Measurements from ENCODE around the gene GMCL1. TPM values are rescaled to one million over a fixed set of nuclear protein-coding genes. Genes with fewer than 3 reads are reported as not detected.

The GMCL1 gene
- total and polyA plus RNA-seq, 7 donors, result 1.3 to 4.1 (median 3.0) TPM

GRCh38 chr2:69916106-69916505 is 86.6 kb downstream of the GMCL1 start:
- intact Hi-C loops (cut with DNase I), result no loop called here
- Histone ChIP-seq H3K27ac (peak overlapping the region; percentile 95), H3K27me3 (ENCODE audit: insufficient read depth in 3 of 3, low read length in 2 of 3) (no peaks in the 10 kb centered on the region), H3K4me3 (peak overlapping the region; percentile 91), H3K9me3 (no peaks in the 10 kb centered on the region), H3K4me1 (peaks cover 38% of the 10 kb centered on the region), H3K36me3 (ENCODE audit: insufficient read depth in 1 of 2, low read depth in 1 of 2) (peaks cover 3 to 57% of the 10 kb centered on the region in 2 donors)
- WGBS, 3 donors, result 22 to 56% (median 39%) methylated on average over 2 of the region's 2 CpGs
- ATAC-seq (no peak), DNase-seq (no peak)
- no peak for TF ChIP-seq CTCF (IDR thresholded peaks at IDR 0.05)

DNA sequence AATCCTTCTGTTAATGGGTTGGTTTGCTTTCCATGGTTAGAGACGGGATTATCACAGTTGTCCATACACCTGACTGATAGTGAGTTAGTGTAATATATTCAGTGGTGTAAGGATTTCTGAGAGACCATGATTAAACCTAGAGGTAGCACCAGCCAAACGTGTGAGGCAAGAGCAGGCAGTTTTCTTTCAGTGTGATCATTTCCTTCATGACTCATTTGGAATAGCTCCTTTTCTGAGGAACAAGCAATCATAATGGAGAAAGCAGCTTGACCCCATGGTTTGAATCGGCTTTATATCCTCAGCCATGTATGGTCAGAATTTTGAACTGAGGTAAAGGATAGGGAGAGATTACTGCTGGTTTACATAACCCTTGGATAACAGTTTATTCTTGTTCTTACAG is 88.4 kb downstream of the GMCL1 start:
- Histone ChIP-seq H3K9me3 (no peaks in the 10 kb centered on the region), H3K27ac (peak overlapping the region; percentile 95), H3K4me1 (peaks cover 30% of the 10 kb centered on the region), H3K4me3 (peak overlapping the region; percentile 91), H3K36me3 (ENCODE audit: insufficient read depth in 1 of 2, low read depth in 1 of 2) (peaks cover 5 to 68% of the 10 kb centered on the region in 2 donors), H3K27me3 (ENCODE audit: insufficient read depth in 3 of 3, low read length in 2 of 3) (no peaks in the 10 kb centered on the region)
- WGBS, 3 donors, result 54 to 57% (median 55%) methylated on average over 3 of the region's 3 CpGs
- DNase-seq, result peak in 1 of 2 donors; percentile 30
- no peak for ATAC-seq
- intact Hi-C loops (cut with DNase I), result no loop called here
- TF ChIP-seq CTCF (IDR thresholded peaks at IDR 0.05), result no peak

DNA sequence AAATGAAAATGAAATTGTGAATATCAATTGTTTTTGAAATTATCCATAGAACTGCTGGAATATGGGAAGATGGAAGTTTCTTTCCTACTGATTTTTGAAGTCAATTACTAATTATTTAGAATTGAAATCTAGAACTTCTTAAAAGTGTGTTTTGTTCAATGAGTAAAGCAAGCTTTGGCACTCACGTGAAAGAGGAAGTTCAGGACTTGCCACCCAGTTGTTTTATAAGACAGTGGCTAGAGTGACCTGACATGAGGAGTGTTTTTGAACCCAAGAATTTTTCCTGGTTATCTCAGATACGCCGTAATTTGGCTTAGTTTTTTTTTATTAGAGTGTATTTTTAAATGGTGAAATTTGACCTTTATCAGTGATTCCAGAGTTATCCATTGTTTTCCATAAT is 88.9 kb downstream of the GMCL1 start:
- no peak for ATAC-seq
- no peaks in the 10 kb centered on the region for H3K9me3 ChIP-seq
- 39 to 77% (median 47%) methylated on average over 3 of the region's 3 CpGs for WGBS, 3 donors
- H3K27me3 ChIP-seq (ENCODE audit: insufficient read depth in 3 of 3, low read length in 2 of 3), result no peaks in the 10 kb centered on the region
- no peak for DNase-seq
- H3K27ac ChIP-seq, result peak overlapping the region; percentile 95
- intact Hi-C loops (cut with DNase I), result no loop called here
- H3K4me3 ChIP-seq, result peak overlapping the region; percentile 91
- H3K4me1 ChIP-seq, result peaks cover 30% of the 10 kb centered on the region
- H3K36me3 ChIP-seq (ENCODE audit: insufficient read depth in 1 of 2, low read depth in 1 of 2), result peaks cover 5 to 70% of the 10 kb centered on the region in 2 donors
- TF ChIP-seq CTCF (IDR thresholded peaks at IDR 0.05), result no peak

GRCh38 chr2:69923116-69923515 is 93.7 kb downstream of the GMCL1 start:
- WGBS, 3 donors, result 95 to 100% (median 96%) methylated on average over 3 of the region's 3 CpGs
- intact Hi-C loops (cut with DNase I), result no loop called here

More at GRCh38 chr2:69923116-69923515, 93.7 kb downstream of the GMCL1 start:
- H3K4me1 ChIP-seq, result peaks cover 8% of the 10 kb centered on the region
- DNase-seq, result no peak
- peaks cover 5 to 73% of the 10 kb centered on the region in 2 donors for H3K36me3 ChIP-seq (ENCODE audit: insufficient read depth in 1 of 2, low read depth in 1 of 2)
- H3K4me3 ChIP-seq, result no peak overlapping the region
- TF ChIP-seq CTCF (IDR thresholded peaks at IDR 0.05), result no peak
- no peaks in the 10 kb centered on the region for H3K27me3 ChIP-seq (ENCODE audit: insufficient read depth in 3 of 3, low read length in 2 of 3)
- no peaks in the 10 kb centered on the region for H3K9me3 ChIP-seq
- H3K27ac ChIP-seq, result no peak overlapping the region
- no peak for ATAC-seq

Measured in psoas muscle (tissue), 8 donors.